Sigmoid colon (tissue), 7 donors: ENCODE results near the gene NSFL1C. TPM values are rescaled to one million over a fixed set of nuclear protein-coding genes. Genes with fewer than 3 reads are reported as not detected.

Source experiments
- DNase-seq: peaks from one replicate; pipeline ENCODE4 v3.0.0-alpha.2; 2019
- H3K27ac ChIP-seq, 4 donors: fragments of 200-600 bp; sonication (generic); one replicate each; pipeline ENCODE4 v1.5.1; 2016 to 2019; ENCODE audit warnings: mild to moderate bottlenecking in 1 of 4
- H3K27me3 ChIP-seq, 3 donors: fragments of 200-600 bp; sonication (generic); one replicate each; pipeline ENCODE4 v1.5.1; 2019; ENCODE audit warnings: mild to moderate bottlenecking in 1 of 3
- H3K36me3 ChIP-seq, 4 donors: fragments of 200-600 bp; sonication (generic); one replicate each; pipeline ENCODE4 v1.5.1; 2016 to 2019
- H3K4me1 ChIP-seq, 4 donors: fragments of 200-600 bp; sonication (generic); one replicate each; pipeline ENCODE4 v1.5.1; 2017 to 2019
- H3K4me3 ChIP-seq, 4 donors: fragments of 200-600 bp; sonication (generic); one replicate each; pipeline ENCODE4 v1.5.1; 2017 to 2019; ENCODE audit warnings: mild to moderate bottlenecking in 2 of 4, moderate library complexity in 1 of 4
- H3K9me3 ChIP-seq, 4 donors: fragments of 200-600 bp in 3 of 4; sonication (generic) in 3 of 4; one replicate each; pipeline versions ENCODE4 v1.5.1 to v1.6.1; 2013 to 2019
- EP300 ChIP-seq, 4 donors: sonication (generic); formaldehyde crosslinking; IDR thresholded peaks; one replicate each; pipeline ENCODE4 v1.6.1; 2017; ENCODE audit warnings: antibody characterized with exemption in 4 of 4
- POLR2A ChIP-seq, 2 donors: fragments of 450-650 bp; IDR thresholded peaks; one replicate each; pipeline ENCODE4 v1.6.1; 2016; ENCODE audit warnings: antibody characterized with exemption in 2 of 2, mild to moderate bottlenecking in 2 of 2, moderate library complexity in 2 of 2
- POLR2AphosphoS5 ChIP-seq, 4 donors: sonication (generic); formaldehyde crosslinking; IDR thresholded peaks; one replicate each; pipeline ENCODE4 v1.6.1; 2017; ENCODE audit warnings: antibody characterized with exemption in 4 of 4
- WGBS, 2 donors: extraction: QIAGEN DNeasy Blood & Tissue Kit; methylation state at CpG; one replicate each; pipeline ENCODE4 v1.1.7; 2013; 5-methylcytosine and 5-hydroxymethylcytosine counted together
- intact Hi-C: fragments of 100-400 bp; cut with DNase I; formaldehyde crosslinking; loops from one replicate; pipeline ENCODE4 v1.15.1; 2023
- polyA plus RNA-seq, 3 donors: library from polyadenylated mRNA; stranded (reverse); fragments of 200-250 nt; gene quantifications; one replicate each; pipeline ENCODE4 v1.2.3, GENCODE V29; 2013
- total RNA-seq, 4 donors: library from RNA; depleted of rRNA; stranded (reverse); fragments of >200 nt; gene quantifications; one replicate each; pipeline ENCODE4 v1.1.0, GENCODE V29; 2016
- TF ChIP-seq, protein P1 (sequence below), 4 experiments: fragments of 450-650 bp in 3 of 4; fragments of 200-600 bp in 1 of 4; IDR thresholded peaks; one replicate each; pipeline ENCODE4 v1.5.1; 2016 to 2019; ENCODE audit warnings: antibody characterized with exemption in 4 of 4, mild to moderate bottlenecking in 3 of 4, moderate library complexity in 2 of 4
- donor health status: healthy with polysubstance abuse.
- donor health status: Bipolar disorder and iron deficiency.
- donor health status: healthy.

NSFL1C gene
- total and polyA plus RNA-seq, 7 donors: 33.5 to 61.9 (median 46.5) TPM

- TF ChIP-seq POLR2A (IDR thresholded peaks at IDR 0.05) (no peak), EP300 (IDR thresholded peaks at IDR 0.05) (no peak), POLR2AphosphoS5 (IDR thresholded peaks at IDR 0.05) (no peak)
- TF ChIP-seq, protein P1, sequence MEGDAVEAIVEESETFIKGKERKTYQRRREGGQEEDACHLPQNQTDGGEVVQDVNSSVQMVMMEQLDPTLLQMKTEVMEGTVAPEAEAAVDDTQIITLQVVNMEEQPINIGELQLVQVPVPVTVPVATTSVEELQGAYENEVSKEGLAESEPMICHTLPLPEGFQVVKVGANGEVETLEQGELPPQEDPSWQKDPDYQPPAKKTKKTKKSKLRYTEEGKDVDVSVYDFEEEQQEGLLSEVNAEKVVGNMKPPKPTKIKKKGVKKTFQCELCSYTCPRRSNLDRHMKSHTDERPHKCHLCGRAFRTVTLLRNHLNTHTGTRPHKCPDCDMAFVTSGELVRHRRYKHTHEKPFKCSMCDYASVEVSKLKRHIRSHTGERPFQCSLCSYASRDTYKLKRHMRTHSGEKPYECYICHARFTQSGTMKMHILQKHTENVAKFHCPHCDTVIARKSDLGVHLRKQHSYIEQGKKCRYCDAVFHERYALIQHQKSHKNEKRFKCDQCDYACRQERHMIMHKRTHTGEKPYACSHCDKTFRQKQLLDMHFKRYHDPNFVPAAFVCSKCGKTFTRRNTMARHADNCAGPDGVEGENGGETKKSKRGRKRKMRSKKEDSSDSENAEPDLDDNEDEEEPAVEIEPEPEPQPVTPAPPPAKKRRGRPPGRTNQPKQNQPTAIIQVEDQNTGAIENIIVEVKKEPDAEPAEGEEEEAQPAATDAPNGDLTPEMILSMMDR (IDR thresholded peaks at IDR 0.05): no peak
- intact Hi-C loops: no loop called here
- no peak overlapping the region for H3K27ac ChIP-seq
- DNase-seq: no peak
- H3K36me3 ChIP-seq: no peaks in the 10 kb centered on the region
- no peaks in the 10 kb centered on the region for H3K4me1 ChIP-seq
- WGBS, 2 donors: 83 to 86% methylated on average over 5 of the region's 5 CpGs
- H3K27me3 ChIP-seq: peaks cover 0 to 10% (median 0%) of the 10 kb centered on the region in 3 donors
- H3K4me3 ChIP-seq: no peak overlapping the region
- peaks cover 0 to 4% (median 0%) of the 10 kb centered on the region in 4 donors for H3K9me3 ChIP-seq
Measured at GRCh38 chr20:1417273-1417672, 49.4 kb downstream of the NSFL1C start.

- intact Hi-C loops: no loop called here
- no peak for TF ChIP-seq POLR2A (IDR thresholded peaks at IDR 0.05)
- no peak for TF ChIP-seq EP300 (IDR thresholded peaks at IDR 0.05)
- TF ChIP-seq, protein P1 (IDR thresholded peaks at IDR 0.05): no peak
- no peak for TF ChIP-seq POLR2AphosphoS5 (IDR thresholded peaks at IDR 0.05)
- Histone ChIP-seq H3K27ac (no peak overlapping the region), H3K4me1 (no peaks in the 10 kb centered on the region), H3K4me3 (no peak overlapping the region), H3K27me3 (peaks cover 0 to 6% (median 0%) of the 10 kb centered on the region in 3 donors), H3K9me3 (peaks cover 0 to 2% (median 0%) of the 10 kb centered on the region in 4 donors), H3K36me3 (no peaks in the 10 kb centered on the region)
- 79% methylated on average over 8 of the region's 8 CpGs for WGBS, 2 donors
- DNase-seq: no peak
Measured at GRCh38 chr20:1415667-1416468, 50.8 kb downstream of the NSFL1C start.

- intact Hi-C loops: no loop called here
Measured at GRCh38 chr20:1414982-1415381, 51.7 kb downstream of the NSFL1C start.

GRCh38 chr20:1405801-1406200 lies 60.8 kb downstream of the NSFL1C start:
- WGBS, 2 donors: 19 to 45% methylated on average over 2 of the region's 2 CpGs
- TF ChIP-seq POLR2A (IDR thresholded peaks at IDR 0.05) (no peak), EP300 (IDR thresholded peaks at IDR 0.05) (no peak), POLR2AphosphoS5 (IDR thresholded peaks at IDR 0.05) (no peak)
- TF ChIP-seq, protein P1 (IDR thresholded peaks at IDR 0.05): no peak
- peaks cover 0 to 28% (median 0%) of the 10 kb centered on the region in 3 donors for H3K27me3 ChIP-seq
- H3K4me1 ChIP-seq: no peaks in the 10 kb centered on the region
- no peak for DNase-seq
- H3K27ac ChIP-seq: no peak overlapping the region
- H3K36me3 ChIP-seq: no peaks in the 10 kb centered on the region
- H3K9me3 ChIP-seq: no peaks in the 10 kb centered on the region
- intact Hi-C loops: no loop called here
- H3K4me3 ChIP-seq: no peak overlapping the region

More at GRCh38 chr20:1414982-1415381, 51.7 kb downstream of the NSFL1C start:
- DNase-seq: no peak
- WGBS, 2 donors: 21 to 70% methylated on average over 4 of the region's 4 CpGs
- Histone ChIP-seq H3K27me3 (peaks cover 0 to 6% (median 0%) of the 10 kb centered on the region in 3 donors), H3K4me3 (no peak overlapping the region), H3K9me3 (no peaks in the 10 kb centered on the region), H3K27ac (no peak overlapping the region), H3K4me1 (no peaks in the 10 kb centered on the region), H3K36me3 (no peaks in the 10 kb centered on the region)
- TF ChIP-seq, protein P1 (IDR thresholded peaks at IDR 0.05): no peak
- TF ChIP-seq EP300 (IDR thresholded peaks at IDR 0.05) (no peak), POLR2A (IDR thresholded peaks at IDR 0.05) (no peak), POLR2AphosphoS5 (IDR thresholded peaks at IDR 0.05) (no peak)
